ENCODE measurements around the gene MYOM1. TPM values are rescaled to one million over a fixed set of nuclear protein-coding genes. Genes with fewer than 3 reads are reported as not detected.
"Not testable (repeated sequence)": the region's sequence is repeated elsewhere in the genome, so short reads cannot be mapped to it uniquely, and the experiment has no call there.

The MYOM1 gene
- total RNA-seq, 1 donor from 2014 or later: 1.6 TPM

DNA sequence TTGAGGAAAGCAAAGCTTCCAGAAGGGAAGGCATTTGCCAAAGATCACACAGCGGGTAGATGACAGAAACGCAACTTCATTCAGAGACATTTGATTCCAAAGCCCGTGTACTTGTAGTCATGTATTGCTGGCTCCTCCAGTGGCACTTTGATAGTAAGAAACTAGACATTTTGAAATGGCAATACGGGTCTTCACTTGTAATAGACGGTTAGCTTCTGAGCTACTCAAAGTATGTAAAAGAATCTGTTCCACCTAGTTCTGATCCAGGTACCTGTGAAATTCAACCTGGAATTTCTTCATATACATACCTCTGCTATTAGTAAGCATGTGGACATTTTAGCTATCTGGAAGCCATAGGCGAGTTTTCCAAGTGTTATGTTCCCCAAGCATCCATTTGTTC is 1.7 kb upstream of the MYOM1 start:
- intact Hi-C loops (cut with micrococcal nuclease): no loop called here

DNA sequence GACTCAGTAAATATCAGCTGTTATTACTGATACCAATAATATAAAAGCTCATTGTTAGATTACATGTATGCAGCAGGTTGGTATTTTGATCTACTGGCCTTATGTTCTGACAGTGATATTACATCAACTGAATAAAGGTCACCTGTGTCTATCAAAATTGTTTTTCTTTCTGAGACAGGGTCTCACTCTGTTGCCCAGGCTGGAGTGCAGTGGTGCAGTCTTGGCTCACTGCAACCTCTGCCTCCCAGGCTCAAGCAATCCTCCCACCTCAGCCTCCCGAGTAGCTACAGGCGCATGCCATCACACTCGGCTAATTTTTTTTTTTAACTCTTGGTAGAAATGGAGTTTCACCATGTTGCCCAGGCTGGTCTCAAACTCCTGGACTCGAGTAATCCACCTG is 1.1 kb upstream of the MYOM1 start:
- intact Hi-C loops (cut with micrococcal nuclease): not testable (repeated sequence)

DNA sequence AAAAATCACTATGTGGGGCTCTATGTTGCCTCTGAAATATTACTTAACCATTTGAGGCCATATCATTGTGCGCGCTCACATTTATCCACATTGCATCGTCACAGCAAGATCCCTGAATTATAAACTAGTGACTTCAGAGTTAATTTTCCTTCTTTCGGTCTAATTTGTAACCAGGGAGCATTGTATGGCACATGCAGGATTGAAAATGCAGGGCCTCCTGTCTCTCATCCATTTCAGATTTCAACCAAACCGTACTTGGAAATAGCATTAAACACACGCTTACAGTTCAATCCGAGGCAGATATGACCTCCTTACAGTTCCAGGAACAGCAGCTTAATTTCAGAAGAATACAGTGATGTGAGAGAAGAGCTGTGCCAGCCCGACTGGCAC is 532 bp downstream of the MYOM1 start:
- intact Hi-C loops (cut with micrococcal nuclease): no loop called here

DNA sequence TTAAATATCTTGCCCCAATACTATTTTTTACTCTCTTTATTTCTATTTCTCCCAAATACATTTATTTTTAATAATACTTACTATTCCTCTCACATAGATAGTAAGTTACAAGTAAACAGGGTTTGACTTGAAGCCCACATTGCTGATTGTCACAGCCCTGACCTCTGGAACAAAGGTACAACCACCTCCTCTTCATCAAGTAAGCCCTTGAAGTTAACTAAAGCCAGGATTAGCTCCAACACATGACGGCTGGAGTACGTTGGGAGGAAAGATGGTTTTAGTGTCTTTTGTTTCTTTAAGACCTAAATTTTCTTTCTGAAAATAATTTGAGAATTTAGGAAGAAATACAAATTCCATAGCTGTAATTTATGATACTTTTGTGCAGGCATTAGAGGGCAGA is 949 bp downstream of the MYOM1 start:
- intact Hi-C loops (cut with micrococcal nuclease): no loop called here

DNA sequence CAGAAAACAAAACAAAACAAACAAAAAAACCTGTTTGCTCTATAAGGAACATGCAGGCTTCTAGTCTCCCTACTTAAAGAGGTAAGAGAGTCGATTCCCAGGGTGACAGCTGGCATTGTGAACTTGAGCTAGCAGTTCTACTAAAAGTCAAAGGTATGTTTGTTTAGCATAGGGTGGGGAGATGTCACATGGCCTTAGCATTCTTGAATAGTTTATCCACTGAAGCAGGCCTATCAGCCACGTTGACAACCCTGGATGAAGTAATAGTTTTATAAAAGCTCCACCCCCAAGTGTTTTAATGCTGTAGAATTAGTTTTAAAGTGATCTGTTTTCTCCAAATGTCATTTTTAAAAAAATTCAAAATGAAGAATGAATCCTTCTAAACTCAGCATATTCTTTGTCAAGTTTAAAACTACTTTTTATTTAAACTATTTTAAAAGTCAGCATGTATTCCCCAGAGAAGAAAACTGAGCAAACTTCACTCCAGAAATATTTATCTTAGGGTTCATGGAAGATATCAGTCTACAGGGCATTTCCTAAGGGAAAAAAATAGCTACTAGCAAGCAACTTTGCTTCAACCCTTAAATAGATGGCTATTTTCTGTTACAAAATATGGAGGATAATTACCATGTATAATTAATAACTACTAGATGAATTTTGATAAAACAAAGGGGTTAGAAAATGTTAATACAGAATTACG is 1.7 kb downstream of the MYOM1 start:
- intact Hi-C loops (cut with micrococcal nuclease): no loop called here

DNA sequence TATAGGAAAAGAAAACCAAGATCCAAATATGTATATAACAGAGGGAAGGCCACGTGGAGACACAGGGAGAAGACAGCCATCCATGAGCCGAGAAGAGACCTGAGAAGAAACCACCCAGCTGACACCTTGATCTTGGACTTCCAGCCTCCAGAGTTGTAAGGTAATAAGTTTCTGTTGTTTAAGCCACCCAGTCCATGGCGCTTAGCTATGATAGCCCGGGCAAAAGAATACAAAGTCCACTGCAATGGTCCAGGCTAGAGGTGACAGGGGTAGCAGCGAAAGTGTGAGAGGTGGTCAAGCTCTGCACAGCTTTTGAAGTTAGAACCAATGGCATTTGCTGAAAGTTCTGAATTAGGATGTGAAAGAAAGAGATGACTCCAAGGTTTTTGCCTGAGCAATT is 2.8 kb downstream of the MYOM1 start:
- intact Hi-C loops (cut with micrococcal nuclease): no loop called here

DNA sequence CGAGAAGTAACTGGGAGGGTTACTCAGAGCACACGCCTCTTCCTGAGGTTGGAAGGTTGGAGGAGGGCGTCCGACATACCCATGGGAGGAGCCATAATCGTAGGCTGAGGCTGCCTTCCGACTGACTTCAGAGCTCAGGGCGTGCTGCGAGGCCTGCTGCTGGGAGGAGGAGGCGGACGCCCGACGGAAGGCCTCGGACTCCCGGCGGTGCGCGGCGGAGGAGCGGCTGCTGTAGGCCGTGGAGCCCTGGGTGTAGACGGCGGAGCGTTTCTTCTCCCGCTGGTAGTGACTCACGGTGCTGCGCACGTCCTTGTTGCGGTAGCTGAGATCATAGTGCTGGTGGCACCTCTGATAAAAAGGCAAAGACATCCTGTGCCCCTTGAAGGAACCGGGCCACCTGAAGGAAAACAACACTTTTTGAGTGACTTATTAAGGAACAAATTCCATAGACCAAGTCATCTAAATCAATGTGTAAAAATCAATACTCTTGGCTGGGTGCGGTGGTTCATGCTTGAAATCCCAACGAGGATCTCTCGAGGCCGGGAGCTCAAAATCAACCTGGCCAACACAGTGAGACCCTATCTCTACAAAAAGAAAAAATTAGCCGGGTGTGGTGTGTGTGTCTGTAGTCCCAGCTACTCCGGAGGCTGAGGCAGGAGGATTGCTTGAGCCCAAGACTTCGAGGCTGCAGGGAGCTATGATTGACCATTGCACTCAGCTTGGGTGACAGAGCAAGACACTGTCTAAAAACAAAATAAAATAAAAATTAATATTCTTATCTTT is 4.7 kb downstream of the MYOM1 start:
- intact Hi-C loops (cut with micrococcal nuclease): no loop called here

DNA sequence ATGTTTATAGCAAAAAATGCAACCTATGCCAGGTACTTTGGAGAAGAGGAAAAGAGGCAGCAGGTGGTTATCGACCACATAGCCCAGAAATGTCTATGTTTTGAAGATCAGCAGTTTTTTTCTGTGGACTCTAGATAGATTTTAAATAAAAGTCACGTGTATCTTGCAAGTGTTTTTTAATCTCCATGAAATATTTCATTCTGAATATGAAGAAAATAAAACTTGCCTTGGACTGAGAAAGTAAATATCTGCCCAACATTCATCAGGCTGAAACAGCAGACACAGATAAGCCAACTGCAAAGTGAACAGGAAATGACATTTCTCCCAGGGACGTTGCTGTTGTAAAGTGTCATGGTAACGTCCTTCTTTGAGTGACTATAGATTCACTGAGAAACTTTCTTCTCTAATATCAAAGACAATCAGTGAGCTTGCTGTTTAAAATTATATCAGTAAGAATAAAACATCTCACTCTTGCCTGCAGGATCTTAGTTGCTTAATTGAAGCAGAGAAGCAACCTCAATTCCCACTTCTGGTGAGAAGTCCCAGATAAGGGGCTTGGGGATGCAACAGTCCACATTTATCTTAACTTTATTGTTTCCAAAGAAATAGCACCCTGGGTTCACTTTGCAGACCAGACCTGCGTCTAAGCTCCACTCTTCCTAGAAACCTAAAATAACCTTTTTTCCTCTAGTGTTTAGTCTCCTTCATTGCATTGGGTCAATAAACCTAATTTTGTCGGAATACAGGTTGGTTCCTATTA is 6.3 kb downstream of the MYOM1 start:
- intact Hi-C loops (cut with micrococcal nuclease): no loop called here

DNA sequence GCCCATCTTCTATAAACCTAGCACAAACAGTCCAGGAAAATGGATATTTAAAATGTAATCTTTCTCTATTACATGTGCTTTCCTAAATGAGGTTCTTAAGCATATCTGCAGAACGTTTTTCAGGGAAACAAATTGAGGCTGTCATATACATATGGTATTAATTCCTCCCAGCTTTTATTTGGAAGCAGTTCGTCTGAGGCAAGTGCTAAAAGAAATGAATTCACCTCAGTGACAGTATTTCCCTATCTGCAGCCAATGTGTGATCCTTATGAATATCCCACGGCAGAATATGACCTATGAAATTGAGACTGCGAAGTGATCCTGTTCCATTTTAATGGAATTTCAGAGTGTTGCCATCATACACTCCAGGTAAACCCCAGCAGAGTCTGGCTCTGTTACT is 7.1 kb downstream of the MYOM1 start:
- intact Hi-C loops (cut with micrococcal nuclease): no loop called here

DNA sequence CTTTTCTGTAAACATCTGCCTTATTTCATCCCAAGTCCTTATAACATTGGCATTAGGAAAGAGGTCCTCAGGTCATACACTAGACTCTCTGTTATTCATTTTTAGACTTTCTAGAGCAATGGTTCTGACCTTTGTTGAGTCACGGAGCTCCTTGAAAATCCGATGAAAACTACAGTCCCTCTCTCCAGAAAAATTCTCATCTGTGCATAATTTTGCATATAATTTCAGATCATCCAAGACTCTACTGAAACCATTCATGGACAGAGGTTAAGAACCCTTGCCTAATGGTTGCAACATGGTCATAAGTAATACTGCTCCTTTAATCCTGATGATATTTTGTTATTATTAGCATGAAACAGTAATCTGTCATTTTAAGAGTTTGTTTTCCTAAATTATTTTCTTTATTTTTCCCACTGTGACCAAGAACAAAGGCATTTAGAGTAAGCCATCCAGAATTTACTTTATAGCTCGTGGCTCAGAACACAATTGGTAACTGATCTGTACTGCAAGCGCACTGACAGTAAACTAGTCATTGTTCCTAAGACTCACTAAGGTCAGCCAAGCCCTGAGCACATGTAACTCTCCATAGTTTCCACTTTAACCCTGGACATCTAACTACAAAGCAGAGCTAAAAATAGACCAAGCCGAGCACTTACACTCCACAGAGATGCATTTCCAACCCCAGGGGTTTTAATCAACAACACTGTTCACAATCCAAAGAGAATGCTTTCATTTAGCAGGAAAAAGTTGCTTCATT is 8.4 kb downstream of the MYOM1 start:
- intact Hi-C loops (cut with micrococcal nuclease): no loop called here

DNA sequence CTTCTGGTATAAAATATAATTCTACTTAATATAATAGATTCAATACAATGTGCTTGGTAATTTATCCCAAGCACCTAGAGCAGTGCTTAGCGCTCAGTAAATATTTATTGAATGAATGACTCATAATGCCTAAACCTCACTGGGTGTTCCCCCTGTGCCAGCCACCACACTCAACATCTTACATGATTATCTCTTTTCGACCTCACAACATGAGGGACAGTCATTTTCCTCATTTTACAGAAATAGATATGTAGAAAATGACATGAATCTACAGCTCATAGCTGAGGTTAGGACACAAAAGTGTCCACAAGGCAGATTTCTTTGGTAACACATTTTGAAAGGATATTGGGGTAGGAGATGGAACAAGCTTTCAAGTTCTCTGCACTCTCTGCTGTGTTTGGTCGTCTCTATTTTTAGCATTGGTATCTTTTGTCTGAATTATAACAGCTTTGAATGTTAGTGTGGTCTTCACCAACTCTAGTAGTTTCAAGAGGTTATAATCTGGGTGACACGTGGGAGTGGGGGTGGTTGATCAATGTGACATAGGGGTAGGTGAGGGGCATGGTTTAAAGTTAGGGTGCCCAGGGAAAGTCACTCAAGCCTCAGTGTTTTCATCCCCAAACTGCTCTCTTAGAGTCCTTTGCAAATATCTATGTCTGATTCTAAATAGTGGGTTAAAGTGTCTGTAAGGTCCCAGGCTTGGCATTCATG is 9.8 kb downstream of the MYOM1 start:
- intact Hi-C loops (cut with micrococcal nuclease): no loop called here

DNA sequence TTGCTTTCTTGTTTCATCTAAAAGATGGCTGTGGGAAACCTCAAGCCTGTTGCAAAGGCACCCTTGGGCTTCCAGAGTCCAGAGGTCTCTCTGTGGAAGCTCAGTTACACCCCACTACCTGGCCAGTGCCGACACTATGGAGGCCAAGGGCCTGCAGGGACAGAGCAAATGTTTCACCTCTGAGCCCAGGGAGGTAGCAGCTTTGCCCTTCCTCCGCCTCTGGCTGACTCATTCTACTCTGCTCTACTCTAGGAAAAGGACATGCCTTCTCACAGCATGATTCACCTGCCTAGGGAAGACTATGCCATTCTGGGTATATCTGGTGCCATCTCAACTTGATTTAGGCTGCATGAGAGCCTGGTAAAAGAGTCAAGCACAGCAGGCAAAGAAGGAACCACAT is 12.2 kb downstream of the MYOM1 start:
- intact Hi-C loops (cut with micrococcal nuclease): no loop called here

DNA sequence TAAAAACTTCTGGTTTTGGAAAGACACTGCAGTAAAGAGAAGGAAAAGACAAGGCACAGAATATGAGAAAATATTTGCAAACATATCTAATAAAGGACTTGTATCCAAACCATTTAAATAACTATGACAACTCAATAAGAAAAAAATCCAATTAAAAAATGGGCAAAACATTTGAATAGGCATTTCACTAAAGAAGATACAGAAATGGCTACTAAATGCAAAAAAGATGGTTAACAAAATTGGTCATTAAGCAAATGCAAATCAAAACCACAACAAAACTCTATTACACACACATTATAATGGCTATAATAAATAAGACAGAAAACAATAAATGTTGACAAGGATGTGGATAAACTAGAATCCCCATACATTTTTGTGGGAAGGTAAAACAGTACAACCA is 14.5 kb downstream of the MYOM1 start:
- intact Hi-C loops (cut with micrococcal nuclease): no loop called here

DNA sequence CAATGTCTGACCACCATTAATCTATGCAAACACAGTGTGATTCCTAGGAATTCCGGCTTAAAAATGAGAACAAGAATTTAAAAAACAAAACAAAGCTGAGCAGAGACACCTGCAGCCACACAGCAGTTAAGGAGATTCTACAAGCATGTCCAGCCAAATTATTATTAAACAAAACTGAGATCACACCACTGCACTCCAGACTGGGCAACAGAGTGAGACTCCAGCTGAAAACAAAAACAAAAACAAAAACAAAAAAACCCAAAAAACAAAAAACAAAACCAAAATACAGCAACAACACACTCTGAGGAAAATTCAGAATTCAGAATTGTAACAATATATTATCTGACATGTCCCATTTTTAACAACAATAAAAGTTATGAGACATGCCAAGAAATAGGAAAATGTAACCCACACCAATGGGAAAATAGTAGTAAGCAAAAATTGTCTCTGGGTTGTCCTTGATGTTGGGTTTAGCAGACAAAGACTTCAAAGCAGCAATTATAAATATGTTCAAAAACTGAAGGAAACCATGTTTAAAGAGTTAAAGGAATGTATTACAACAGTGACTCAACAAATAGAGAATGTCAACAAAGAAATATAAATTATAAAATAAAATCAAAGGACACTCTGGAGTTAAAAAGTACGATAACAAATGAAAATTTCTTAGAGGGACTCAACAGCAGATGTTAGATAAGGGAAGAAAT is 19.7 kb downstream of the MYOM1 start:
- intact Hi-C loops (cut with micrococcal nuclease): no loop called here

DNA sequence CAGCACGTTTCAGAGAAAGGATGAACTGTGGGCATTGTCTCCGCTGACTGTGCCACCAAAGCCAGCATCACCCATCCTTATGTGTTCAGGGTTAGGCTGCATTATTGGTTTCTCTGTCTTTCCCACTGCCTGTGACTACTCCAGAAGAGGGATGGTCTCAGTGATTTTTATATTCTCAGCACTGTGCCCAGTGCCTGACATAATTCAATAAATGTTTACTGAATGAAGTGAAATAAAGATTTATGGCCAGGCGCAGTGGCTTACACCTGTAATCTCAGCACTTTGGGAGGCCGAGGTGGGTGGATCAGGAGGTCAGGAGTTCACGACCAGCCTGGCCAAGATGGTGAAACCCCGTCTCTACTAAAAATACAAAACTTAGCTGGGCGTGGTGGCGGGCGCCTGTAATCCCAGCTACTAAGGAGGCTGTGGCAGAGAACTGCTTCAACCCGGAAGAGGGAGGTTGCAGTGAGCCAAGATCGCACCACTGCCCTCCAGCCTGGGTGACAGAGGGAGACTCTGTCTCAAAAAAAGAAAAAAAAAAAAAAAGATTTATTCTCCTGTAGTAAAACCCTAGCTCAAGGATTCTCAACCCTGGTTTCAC is 21.4 kb downstream of the MYOM1 start:
- intact Hi-C loops (cut with micrococcal nuclease): not testable (repeated sequence)

DNA sequence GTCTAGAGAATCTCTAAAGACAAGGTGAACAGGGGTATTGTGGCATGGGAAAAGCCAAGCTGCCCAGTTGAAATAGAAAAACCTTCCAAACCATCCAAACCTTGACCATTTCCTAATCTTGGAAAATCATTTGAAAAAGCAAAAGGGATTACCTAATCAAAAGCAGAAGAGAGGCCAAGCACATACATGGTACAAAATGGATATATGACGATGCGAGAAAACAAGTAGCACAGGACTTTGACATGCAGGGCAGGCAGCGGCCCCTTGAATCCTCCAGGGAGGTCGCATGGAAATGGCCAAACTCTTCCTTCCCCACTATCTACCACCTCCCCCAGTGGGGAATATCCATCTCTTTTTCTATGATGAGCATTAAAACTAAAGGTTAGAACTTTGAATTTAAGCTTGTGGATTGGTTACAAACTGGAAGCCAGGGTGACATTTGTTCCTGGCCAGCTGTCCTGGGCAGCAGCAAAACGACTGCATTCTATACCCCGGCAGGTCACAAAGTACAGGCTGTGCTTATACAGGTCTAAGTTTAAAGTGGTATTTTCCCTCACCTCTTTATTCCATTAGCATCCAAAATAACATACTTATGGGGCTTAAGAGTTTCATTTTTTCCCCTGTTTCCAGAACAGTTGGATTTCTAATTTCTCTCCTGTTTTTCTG is 24.7 kb downstream of the MYOM1 start:
- intact Hi-C loops (cut with micrococcal nuclease): no loop called here

DNA sequence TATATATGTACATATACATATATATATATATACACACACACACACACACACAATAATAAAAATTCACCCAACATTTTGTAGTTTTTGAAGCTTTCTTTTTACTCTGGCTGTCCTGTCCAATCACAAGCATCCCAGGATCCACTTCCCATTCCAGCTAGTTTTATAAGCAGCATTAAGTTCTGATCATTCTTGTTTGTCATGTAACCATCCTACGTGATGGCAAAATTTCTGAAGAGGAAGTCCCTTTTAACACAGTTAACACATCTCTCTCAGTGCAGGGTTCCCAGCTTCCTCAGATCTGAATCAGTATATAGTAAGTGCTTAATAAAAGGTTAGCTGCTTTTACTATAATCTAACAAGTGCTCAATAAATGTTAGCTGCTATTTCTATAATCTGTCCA is 26.4 kb downstream of the MYOM1 start:
- intact Hi-C loops (cut with micrococcal nuclease): no loop called here

DNA sequence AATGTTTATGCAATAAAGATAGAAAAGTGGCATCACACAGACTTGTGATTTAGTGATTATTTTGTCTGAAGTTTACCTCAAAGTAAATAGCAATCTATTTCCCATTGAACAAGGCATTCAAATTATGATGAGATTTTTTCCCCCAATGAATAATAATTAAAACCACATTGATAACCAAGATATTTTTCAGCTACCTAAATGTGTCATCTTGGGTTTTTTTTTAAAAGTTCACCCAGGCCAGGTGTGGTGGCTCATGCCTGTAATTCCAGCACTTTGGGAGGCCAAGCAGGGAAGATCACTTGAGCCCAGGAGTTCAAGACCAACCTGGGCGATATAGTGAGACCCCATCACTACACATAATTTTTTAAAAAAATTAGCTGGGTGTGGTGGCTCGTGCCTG is 27.0 kb downstream of the MYOM1 start:
- intact Hi-C loops (cut with micrococcal nuclease): no loop called here

DNA sequence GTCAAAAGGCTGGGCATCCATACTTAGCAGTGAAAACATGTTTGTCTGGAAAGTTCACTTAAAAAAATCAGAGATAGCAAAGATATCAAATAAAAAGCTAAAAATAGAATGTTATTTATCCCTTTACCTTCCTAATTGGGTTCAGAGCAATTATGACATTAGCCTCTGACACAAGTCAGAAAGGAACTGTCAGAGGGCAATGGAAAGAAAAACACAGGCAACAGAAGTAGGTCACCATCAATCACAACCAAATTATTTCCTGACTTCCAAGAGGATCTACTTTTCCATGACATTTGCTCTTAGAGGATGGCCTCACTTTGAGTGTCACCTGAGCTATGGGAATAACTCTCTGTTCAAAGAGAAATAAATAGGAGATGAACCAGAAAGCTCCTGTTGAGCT is 27.5 kb downstream of the MYOM1 start:
- intact Hi-C loops (cut with micrococcal nuclease): no loop called here

Measured in T-helper 1 cell treated with Interleukin-12 subunit alpha and Interleukin-12 subunit beta and Interleukin-4 antibody, amounts not matched to agents 30 ng/mL and 1 ng/mL, for 36 hours (primary cell).